HG02885 (cell line): Measurements from ENCODE around the gene FKBP14.

Source experiments
- ATAC-seq: cut with Tn5 transposase; IDR thresholded peaks from one replicate; pipeline ENCODE4 v1.9.1; 2021; ENCODE audit warnings: mild to moderate bottlenecking; ENCODE audit not compliant: unreplicated experiment, poor library complexity

FKBP14 gene

DNA sequence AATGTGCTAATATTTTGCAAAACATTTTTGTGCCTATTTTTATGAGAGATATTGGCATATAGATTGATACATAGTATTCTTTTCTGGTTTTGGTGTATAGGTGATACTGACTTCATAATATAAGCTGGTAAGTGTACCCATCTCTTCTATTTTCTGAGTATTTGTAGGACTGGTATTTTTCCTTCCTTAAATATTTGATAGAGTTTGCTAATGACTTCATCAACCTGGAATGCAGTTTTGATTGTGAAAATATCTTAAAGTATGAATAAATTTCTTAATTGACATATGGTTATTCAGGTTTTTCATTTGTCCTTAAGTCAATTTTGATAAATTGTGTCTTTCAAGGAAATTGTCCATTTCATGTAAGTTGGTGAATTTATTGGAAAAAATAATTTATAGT, 30.9 kb downstream of the FKBP14 start:
- ATAC-seq: no peak

DNA sequence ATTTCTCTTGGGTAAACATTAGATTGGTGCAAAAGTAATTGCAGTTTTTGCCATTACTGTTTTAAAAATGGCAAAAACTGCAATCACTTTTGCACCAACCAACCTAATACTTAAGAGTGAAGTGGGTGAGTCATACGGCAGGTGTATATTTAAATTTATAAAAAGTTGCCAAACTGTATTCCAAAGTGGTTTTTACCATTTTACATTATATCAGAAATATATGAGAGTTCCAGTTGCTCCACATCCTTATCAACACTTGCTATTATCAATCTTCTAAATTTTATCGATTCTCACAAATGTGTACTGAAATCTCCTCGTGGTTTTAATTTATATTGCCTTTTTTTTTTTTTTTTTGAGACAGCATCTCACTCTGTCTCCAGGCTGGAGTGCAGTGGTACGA, 33.4 kb downstream of the FKBP14 start:
- ATAC-seq: no peak

DNA sequence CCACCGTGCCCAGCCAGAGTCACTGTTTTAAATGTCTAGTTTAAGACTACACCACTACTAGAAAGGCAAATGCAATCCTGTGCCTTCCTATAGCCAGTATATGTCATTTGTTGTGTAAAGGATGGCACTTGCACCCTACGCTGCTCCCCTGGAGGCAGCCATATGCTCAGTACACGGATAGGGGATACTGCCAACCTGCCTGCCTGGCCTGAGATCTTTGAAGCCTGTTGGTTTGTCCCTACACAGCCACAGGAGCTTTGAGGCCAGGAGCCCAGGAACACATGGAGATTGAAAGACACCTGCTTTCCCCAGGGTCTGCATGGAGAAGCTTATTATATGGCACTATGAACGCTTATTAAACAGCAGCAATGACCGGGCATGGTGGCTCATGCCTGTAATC, 34.6 kb downstream of the FKBP14 start:
- ATAC-seq: no peak

DNA sequence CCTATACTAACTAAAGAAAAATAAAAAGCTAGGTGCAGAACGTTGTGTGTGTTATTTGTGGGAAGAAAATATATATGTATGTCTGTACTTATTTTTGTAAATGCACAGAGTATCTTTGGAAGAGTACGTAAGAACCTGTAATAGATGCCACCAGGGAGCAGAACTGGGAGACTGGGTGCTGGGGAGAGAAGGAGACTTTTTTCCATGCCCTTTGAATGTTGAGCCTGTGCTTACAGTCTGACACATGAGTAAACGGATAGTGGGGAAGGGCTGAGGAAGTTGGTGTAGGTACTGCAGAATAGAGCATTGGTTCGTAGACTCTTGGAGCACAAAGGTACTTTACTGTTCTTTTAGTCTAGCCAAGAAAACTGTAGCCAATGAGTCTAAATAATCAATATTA, 35.6 kb downstream of the FKBP14 start:
- no peak for ATAC-seq

DNA sequence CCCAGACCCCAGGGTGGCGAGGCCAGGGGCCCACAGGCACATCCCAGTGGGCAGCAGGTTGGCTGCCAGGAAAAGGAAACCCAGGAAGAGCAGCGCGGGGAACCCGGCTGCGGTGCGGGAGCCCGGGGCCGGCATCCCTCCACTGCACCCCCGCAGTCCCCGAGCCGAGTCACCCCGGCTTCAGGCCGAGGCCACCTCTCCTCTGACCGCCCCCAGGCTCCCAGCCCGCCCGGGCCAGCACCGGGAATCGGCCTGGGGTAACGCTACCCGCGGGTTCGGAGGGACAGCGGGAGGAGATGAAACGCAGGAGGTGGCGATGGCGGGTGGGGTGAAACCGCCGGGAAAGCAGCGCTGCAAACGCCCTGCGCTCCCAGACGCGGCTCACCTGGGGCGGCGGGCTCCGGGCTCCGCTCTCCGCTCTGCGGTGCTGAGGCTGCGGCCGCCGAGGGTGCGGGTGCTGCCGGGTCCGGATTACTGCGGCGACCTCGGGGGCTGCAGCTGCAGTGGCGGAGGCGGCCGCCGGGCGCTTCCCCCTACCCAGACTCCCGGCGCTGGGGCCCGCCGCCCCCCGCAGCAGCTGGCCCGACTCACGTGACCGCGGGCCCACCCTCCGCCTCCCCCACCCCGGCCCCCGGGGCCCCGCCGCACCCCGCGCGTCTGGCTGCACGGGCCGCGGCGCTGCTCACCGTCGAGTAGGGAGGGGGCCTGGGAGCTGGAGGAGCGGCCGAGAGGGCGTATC, 37.1 kb downstream of the FKBP14 start, which contains the start of gene SCRN1:
Gene SCRN1, minus strand, starts transcription at position 545 of the 739 bp plus-strand sequence. CDS start 20,734 bp downstream, outside the sequence.
- peak; percentile 45 for ATAC-seq

DNA sequence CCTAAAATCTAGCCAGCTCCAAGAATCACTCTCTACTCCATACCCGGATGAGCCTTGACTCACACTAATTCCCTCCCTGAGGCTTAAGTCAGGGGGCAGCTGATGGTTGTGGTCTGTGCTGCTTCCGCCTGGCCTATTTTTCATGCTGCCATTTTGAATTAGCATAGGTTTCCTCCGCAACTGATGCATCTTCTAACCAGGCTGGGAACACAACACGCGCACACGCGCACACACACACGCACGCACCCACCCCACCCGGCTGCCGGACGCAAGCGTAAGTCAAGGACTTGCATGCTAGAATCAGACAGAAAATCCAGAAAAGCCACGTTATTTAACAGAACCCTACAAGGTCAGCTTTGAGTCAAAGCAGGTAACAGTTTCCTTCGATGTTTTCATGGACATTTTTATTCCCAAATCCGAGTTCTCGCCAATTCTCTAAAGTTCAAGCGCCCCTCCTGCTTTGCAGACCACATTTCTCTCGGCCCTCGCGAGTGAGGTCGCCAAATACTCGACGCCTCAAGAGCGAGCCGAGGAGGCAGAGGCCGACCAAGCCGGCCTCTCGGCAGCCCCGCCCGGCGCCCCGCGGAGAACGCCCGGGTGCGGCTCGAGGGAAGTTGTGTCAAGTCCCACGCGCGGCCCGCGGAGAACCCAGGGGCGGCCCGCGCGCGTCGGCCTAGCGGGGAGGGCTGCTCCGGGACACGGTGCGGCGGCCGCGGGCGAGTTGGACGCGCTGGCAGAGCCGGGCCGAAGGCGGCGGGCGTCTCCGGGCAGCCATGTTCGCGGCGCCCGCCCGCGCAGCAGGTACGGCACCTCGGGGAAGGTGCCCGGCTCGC, 37.9 kb downstream of the FKBP14 start:
- ATAC-seq: peak; percentile 44

DNA sequence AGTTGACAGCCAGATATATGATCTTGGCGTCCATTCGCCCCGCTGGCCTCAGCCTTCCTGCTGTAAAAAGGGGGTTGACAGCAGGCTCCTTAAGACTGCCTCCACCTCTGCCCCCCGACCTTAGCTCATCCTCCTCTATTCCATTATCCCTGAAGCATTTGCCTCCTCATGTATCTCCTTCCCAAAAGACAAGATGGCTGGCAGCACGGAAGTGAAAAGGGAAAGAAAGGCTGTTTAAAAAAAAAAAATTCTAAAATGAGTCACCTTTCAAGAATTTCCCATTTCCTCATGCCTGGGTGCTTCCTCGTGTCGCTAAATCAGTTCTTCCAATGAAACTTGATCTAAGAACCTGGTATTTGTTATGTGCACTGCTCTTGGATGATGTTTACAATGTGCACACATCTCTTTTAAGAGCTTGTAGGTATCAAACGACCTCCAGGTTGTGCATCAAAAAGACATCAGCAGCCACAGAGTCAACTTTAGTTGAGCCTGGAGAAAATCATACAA, 38.6 kb downstream of the FKBP14 start:
- ATAC-seq: no peak

DNA sequence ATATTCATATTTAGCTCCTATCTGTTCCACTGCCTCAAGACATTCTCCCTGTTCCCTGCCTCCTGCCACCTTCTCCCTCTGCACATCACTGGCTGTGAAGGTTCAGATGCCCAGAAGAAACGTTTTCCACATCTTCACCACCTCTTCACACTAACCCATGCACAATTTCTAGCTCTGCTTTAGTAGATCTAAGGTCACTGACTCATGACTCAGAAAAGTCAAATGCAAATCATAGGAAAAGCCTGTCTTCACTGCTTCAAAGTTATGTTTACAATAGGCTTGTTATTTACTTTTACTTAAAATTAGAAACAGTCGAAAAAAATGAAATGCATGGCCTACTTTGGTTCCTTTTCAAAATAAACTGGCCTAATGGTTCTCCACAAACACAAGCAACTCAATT, 39.4 kb downstream of the FKBP14 start:
- no peak for ATAC-seq

DNA sequence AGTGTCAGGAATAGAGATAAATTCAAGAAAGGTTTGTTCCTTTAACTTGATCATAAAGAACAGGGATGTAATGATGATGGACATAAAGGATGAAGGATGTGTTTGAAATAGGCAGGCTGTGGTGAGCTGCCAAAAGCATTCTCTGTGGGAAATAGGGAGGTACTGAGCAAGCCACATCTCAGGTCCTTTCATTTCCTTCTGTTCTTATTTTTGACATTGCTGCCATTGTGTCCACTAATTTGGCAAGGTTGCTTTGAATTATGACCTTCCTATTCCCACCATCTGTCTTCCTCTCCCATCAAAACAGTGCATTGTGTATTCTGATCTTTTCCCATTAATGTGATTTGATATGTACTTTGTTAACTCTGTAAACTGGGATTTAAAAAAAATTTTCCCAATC, 46.4 kb downstream of the FKBP14 start:
- ATAC-seq: no peak

DNA sequence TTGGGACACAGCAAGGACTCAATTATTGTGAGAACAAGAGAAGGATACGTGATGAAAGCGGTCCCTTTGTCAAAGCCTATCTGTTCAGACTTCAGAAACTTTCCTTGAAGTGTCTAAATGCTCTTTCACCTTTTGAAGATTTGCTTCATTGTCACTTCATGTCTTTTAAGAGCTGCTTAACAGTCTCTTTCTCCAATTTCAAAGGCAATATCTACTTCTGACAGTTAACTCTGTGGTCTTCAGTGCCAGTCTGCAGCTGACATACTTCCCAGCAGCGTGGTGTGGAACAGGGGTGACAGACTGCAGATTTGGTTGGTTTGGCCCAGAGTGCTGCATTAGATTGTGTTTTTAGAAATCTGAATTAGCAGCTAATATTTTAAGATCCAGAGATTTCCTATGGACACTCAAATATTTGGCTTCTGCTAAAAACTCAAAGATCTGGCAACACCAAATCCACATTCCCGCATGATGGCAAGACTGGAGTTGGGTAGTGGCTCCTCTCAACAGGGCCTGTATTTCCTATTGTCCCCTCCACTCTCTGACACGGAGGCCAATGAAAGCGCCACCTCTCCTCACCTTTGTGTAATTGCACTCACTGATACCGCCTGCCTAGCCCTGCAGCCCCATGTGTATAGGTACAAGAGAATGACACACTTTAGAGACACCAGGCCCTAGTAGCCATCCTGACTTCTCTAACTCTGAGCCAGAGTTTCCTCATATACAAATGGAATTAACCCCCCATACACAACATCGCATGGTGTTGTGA, 48.4 kb downstream of the FKBP14 start:
- no peak for ATAC-seq

DNA sequence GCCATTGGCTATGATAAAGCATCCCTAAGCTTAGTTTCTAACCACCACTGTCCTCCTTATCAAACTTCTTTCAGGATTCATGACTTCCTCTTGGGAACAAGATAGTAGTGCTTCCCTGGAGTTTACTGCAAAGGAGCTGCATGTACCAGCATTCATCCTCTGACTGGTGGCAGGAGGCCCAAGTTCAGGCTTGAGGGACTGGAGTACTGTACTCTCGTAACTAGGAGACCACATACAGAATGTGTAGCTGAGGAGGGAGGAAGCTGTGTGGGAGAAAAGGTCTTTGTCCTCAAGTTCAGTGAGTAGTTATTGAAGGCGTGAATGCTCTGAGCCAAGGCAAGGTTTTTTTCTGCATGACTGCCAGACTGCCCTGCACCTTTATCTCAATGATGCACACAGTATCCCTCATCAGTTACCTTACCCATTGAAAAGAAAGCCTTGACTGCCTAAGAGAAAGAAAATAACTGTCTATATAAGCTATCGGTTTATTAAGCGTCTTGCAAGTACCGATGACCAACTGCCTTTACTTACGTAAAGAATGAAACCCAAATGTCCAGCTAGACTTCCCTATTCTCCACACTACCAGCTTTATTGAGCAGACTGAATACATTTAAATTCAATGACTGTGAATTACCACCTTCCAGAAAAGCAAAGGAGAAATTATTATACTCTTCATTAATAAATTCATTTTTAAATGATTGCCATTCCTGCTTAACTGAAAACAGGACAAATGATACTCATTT, 49.7 kb downstream of the FKBP14 start:
- ATAC-seq: no peak

DNA sequence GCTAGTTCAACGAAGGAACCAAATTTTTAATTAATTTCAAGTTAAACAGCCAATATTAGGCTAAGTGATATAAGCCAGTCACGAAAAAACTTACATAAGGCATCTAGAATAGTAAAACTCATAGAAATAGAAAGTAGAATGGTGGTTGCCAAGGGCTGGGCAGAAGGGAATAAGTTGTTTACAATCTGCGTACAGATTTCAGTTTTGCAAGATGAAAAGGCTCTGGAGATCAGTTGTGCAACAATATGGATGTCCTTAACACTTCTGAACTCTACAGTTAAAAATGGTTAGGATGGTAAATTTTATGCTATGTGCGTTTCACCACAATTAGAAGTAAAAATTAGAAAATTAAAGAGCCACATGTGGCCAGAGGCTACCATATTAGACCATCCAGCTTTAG, 50.2 kb downstream of the FKBP14 start:
- no peak for ATAC-seq

DNA sequence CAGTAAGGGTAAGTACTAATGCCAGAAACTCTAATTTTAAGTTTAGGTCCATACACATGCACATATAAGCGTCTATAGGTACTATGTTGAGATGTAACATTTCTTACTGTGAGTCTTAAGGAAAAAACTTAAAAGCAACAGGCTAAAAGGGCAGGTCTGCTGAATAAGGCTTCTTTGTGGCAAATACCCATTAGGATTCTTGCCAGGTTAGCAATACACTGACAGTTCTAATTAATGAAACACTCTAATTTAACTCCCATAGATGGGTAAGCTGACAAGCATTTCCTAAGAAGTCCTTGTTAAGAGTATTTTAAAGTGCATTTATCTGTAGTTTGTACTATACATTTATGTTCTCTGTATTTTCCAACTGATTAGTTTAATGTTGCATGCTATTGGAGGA, 50.9 kb downstream of the FKBP14 start:
- ATAC-seq: no peak

DNA sequence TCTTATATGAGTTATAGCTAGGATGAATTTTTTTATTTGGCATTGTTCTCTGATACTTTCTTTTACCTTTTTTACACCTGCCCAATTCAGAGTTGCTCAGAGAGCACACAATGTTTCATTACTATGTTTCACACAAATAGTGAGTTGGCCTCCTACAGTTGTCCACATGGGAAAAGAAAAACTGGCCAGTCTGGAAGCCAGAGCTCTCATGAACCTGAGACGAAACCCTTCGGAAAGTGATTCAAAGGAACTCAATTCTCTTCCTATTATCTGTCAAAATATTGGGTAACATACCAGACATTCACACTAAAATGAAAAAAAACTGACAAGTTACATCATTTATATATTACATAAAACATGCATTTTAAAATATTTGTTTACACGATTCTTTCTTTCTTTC, 52.2 kb downstream of the FKBP14 start:
- no peak for ATAC-seq

DNA sequence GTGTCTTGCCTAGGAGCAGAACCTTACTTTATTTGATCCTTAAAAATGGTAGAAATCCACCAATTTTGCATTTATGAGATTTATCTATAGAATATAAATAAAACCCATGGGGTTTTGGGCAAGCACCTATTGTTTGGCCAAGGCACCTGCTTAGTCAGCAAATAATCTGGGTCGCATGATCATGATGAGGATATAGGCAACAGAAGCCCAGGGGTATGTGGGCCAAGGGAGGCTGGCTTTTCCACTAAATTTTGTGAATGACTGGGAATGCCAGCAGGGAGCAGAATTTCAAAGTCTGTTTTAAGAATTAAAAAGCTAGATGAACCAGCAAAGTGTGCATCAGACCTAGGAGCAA, 54.2 kb downstream of the FKBP14 start:
- no peak for ATAC-seq

DNA sequence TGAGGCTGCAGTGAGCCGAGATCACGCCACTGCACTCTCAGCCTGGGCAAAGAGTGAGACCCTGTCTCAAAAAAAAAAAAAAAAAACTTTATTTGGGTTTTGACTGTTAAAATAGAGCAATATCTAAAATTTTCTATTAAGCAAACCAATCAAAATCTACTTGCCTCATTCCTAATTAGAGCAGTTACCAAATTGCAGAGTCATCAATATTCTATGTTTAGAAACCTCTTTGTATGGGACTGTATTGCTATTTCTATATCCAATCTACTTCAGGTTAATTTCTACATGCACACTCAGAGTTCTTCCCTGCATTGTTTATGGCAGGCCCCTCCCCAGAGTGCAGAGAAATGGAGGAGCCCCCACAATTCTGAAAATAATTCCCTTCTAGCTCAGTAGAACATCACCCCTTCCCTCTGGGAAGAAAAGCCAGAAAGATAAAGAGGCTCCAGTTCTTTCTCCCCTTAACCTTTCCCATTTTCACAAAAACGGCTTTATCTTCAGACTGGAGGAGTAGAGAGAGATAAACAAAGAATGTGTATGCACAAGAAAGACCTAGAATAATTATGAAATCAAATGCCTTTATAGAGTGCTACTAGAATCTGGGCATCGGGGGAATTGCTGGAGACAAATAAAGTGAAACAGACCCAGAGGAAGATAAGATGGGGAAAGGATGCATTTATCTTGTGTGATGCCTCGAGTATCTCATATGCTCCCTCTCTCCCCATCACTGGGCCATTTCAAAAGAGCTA, 54.8 kb downstream of the FKBP14 start:
- no peak for ATAC-seq

DNA sequence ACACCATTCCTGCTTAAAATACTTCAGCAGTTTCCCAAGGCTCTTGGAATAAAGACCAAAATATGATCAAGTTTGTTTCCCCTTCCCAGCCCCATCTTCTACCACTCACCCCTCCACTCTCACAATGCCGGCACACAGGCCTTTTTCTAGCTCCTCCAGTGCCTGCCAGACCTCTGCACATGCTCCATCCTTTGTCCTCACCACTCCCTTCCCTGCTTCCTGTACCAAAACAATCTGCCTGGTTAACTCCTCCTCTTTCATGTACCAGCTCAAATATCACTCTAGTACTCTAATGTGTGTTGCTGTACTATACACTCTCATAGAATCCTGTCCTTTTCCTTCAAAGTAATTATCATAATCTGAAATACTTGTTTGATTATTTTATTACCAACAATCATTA, 56.3 kb downstream of the FKBP14 start:
- no peak for ATAC-seq

DNA sequence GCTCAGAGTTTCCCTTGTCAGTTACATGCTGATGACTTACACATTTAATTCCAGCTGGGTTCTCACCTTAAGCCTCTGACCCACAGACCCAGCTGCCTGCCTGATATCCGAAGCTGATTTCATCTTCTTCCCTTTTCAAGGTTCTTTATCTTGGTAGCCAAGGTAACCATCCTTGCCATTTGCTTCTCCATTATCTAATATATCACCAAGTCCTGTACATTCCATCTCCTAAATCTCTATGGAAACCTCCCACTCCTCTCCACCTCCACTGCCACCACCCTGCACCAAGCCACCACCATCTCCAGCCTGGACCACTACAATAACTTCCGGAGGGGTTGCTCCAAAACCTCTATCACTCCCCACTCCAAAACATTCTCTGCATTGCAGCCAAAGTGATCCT, 56.8 kb downstream of the FKBP14 start:
- no peak for ATAC-seq

DNA sequence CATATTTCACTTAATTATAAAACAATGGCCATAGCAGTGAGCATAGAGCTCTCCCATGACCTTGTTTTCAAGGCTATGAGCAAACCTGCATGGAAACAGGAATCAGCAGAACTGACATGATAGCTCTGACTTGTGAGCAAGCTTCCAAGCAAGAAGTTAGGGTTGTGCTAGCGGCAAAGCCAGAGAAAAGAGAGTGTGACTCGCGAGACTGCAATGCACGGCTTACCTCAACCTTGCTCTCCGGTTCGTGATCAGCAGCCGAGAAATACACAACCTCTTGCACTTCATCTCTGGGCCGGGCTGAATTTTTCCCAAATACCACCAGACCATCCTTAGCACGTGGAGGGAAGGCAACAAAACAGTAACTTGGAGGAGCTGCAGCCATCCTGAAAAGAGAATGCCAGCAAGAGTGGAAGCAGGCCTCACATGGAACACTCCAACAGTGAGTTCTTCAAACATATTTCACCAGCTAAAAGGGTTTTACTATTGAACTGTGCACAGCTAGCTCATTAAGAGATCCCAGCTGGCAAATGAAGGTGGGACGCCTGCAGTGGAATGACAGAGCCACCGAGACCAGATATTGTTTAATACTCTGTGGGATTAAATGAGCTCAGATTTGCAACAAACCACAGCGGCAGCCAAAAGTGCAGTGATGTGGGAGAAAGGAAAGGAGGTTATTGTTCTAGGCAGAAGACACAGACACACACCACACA, 57.7 kb downstream of the FKBP14 start:
- no peak for ATAC-seq
